ENCODE data around the gene SLC6A6. TPM values are rescaled to one million over a fixed set of nuclear protein-coding genes. Genes with fewer than 3 reads are reported as not detected.

Gene SLC6A6
- total RNA-seq, 2 experiments from 2014 or later = 27.8 to 31.2 TPM

GRCh38 chr3:14490255-14490654 lies 87.8 kb downstream of the SLC6A6 start:
- no peaks in the 10 kb centered on the region for H3K4me1 Mint-ChIP-seq (ENCODE audit: low read depth)
- no peak overlapping the region for H3K4me3 Mint-ChIP-seq
- POLR2A ChIA-PET = no interaction called here
- no peak overlapping the region for H3K27ac Mint-ChIP-seq
- no peaks in the 10 kb centered on the region for H3K9me3 Mint-ChIP-seq
- DNase-seq = no peak
- Histone ChIP-seq H3K27ac (ENCODE audit: low read depth in 1 of 2, low read length in 2 of 2) (no peak overlapping the region), H3K27me3 (ENCODE audit: control insufficient read depth in 1 of 2, insufficient read depth in 2 of 2, low read length in 2 of 2) (no peaks in the 10 kb centered on the region), H3K4me1 (ENCODE audit: insufficient read depth, low read length) (no peaks in the 10 kb centered on the region), H3K4me3 (ENCODE audit: low read length) (no peak overlapping the region), H3K9me3 (ENCODE audit: control insufficient read depth in 1 of 2, insufficient read depth in 1 of 2, low read length in 2 of 2) (no peaks in the 10 kb centered on the region), H3K36me3 (ENCODE audit: insufficient read depth, low read length) (peaks cover 32% of the 10 kb centered on the region)
- no peak for TF ChIP-seq CTCF (IDR thresholded peaks at IDR 0.05)
- no peaks in the 10 kb centered on the region for H3K27me3 Mint-ChIP-seq
- ATAC-seq (ENCODE audit: poor library complexity) = no peak
- CTCF ChIA-PET = no interaction called here
- H3K36me3 Mint-ChIP-seq (ENCODE audit: low read depth) = peaks cover 35% of the 10 kb centered on the region
- intact Hi-C loops (cut with DNase I, micrococcal nuclease) = no loop called here

- no peak for TF ChIP-seq CTCF (IDR thresholded peaks at IDR 0.05)
- H3K9me3 Mint-ChIP-seq = no peaks in the 10 kb centered on the region
- no peak overlapping the region for H3K4me3 ChIP-seq (ENCODE audit: low read length)
- ChIA-PET POLR2A (no interaction called here), CTCF (no interaction called here)
- no peaks in the 10 kb centered on the region for H3K4me1 ChIP-seq (ENCODE audit: insufficient read depth, low read length)
- DNase-seq (no peak), ATAC-seq (ENCODE audit: poor library complexity) (no peak)
- no peak overlapping the region for H3K27ac ChIP-seq (ENCODE audit: low read depth in 1 of 2, low read length in 2 of 2)
- H3K4me3 Mint-ChIP-seq = no peak overlapping the region
- H3K4me1 Mint-ChIP-seq (ENCODE audit: low read depth) = no peaks in the 10 kb centered on the region
- peaks cover 26% of the 10 kb centered on the region for H3K36me3 ChIP-seq (ENCODE audit: insufficient read depth, low read length)
- intact Hi-C loops (cut with DNase I, micrococcal nuclease) = no loop called here
- no peaks in the 10 kb centered on the region for H3K9me3 ChIP-seq (ENCODE audit: control insufficient read depth in 1 of 2, insufficient read depth in 1 of 2, low read length in 2 of 2)
- H3K27me3 Mint-ChIP-seq = no peaks in the 10 kb centered on the region
- peaks cover 29% of the 10 kb centered on the region for H3K36me3 Mint-ChIP-seq (ENCODE audit: low read depth)
- no peak overlapping the region for H3K27ac Mint-ChIP-seq
- no peaks in the 10 kb centered on the region for H3K27me3 ChIP-seq (ENCODE audit: control insufficient read depth in 1 of 2, insufficient read depth in 2 of 2, low read length in 2 of 2)
These were observed 88.4 kb downstream of the SLC6A6 start for GRCh38 chr3:14490831-14491230.

DNA sequence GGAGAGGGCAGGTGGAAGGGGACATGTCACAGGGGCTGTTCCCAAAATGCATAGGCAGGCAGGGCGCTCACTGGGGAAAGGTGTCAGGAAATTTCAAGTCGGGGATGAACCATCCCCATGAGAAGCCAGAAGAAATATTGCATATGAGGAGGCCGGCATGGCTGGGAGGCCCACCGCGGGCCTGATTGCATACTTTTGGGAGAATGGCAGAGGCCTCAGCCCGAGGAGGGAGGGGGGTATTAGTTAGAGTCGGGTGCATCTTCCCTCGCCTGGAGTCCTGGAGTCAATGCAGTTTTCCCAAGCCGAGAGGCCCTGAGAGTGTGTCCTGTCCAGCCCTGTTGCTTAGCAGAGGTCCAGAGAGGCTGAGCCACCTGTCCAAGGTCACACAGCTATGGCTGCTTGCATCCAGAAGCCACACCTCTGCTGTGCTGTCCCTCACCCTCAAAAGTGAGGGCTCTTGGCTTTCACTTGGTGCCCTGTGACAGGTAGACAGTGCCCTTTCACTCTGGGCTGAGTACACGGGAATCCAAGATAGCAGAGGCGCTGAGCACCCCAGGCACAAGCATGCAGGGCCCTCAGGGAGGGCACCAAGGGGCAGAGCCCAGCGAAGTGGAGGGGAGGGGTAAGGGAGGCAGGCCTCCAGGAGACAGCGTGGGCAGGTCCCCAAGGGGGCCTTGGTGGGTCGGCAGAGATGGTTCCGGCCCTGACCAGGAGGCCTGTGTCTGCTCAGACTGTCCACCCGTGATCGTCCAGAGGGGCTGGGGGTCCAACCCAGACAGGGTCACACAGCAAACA lies 89.2 kb downstream of the SLC6A6 start:
- intact Hi-C loops (cut with DNase I, micrococcal nuclease) = no loop called here
- DNase-seq (no peak), ATAC-seq (ENCODE audit: poor library complexity) (no peak)
- POLR2A ChIA-PET = no interaction called here
- Mint-ChIP-seq H3K27me3 (no peaks in the 10 kb centered on the region), H3K27ac (no peak overlapping the region), H3K9me3 (no peaks in the 10 kb centered on the region), H3K36me3 (ENCODE audit: low read depth) (peaks cover 22% of the 10 kb centered on the region), H3K4me3 (no peak overlapping the region), H3K4me1 (ENCODE audit: low read depth) (no peaks in the 10 kb centered on the region)
- no peaks in the 10 kb centered on the region for H3K9me3 ChIP-seq (ENCODE audit: control insufficient read depth in 1 of 2, insufficient read depth in 1 of 2, low read length in 2 of 2)
- peaks cover 21% of the 10 kb centered on the region for H3K36me3 ChIP-seq (ENCODE audit: insufficient read depth, low read length)
- no peak overlapping the region for H3K27ac ChIP-seq (ENCODE audit: low read depth in 1 of 2, low read length in 2 of 2)
- CTCF ChIA-PET = no interaction called here
- no peak overlapping the region for H3K4me3 ChIP-seq (ENCODE audit: low read length)
- H3K27me3 ChIP-seq (ENCODE audit: control insufficient read depth in 1 of 2, insufficient read depth in 2 of 2, low read length in 2 of 2) = no peaks in the 10 kb centered on the region
- no peak for TF ChIP-seq CTCF (IDR thresholded peaks at IDR 0.05)
- H3K4me1 ChIP-seq (ENCODE audit: insufficient read depth, low read length) = no peaks in the 10 kb centered on the region

Measured in CD4-positive, alpha-beta T cell (primary cell).